ENCODE data around the gene HNRNPM.

DNA sequence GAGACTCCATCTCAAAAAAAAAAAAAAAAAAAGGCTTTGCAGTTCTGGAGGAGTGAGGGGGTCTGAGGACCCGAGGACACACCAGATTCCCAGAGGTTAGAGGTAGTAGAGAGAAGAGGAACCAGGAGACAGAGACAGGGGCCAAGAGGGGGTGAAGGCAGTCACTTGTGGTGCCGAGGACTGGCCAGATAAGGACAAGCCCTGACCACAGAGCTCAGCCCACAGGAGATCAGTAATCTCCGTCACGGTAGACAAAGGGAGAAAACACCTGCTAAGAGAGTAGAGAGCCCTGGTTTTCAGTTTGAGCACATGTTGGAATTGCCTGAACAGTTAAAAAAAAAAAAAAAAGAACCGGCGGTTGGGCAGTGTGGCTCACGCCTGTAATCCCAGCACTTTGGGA, 59.4 kb downstream of the HNRNPM start:
- TF ChIP-seq, protein P1, sequence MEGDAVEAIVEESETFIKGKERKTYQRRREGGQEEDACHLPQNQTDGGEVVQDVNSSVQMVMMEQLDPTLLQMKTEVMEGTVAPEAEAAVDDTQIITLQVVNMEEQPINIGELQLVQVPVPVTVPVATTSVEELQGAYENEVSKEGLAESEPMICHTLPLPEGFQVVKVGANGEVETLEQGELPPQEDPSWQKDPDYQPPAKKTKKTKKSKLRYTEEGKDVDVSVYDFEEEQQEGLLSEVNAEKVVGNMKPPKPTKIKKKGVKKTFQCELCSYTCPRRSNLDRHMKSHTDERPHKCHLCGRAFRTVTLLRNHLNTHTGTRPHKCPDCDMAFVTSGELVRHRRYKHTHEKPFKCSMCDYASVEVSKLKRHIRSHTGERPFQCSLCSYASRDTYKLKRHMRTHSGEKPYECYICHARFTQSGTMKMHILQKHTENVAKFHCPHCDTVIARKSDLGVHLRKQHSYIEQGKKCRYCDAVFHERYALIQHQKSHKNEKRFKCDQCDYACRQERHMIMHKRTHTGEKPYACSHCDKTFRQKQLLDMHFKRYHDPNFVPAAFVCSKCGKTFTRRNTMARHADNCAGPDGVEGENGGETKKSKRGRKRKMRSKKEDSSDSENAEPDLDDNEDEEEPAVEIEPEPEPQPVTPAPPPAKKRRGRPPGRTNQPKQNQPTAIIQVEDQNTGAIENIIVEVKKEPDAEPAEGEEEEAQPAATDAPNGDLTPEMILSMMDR (IDR thresholded peaks at IDR 0.05): no peak
- no peak for TF ChIP-seq POLR2A (IDR thresholded peaks at IDR 0.05)
